Sigmoid colon (tissue), 4 donors: Measurements from ENCODE around the gene CA12.

Experiments used
- CTCF ChIP-seq, 4 experiments: fragments of 450-650 bp in 3 of 4; fragments of 200-600 bp in 1 of 4; IDR thresholded peaks; one replicate each; pipeline ENCODE4 v1.5.1; 2016 to 2019; ENCODE audit warnings: antibody characterized with exemption in 4 of 4, mild to moderate bottlenecking in 3 of 4, moderate library complexity in 2 of 4
- EP300 ChIP-seq, 4 donors: sonication (generic); formaldehyde crosslinking; IDR thresholded peaks; one replicate each; pipeline ENCODE4 v1.6.1; 2017; ENCODE audit warnings: antibody characterized with exemption in 4 of 4
- POLR2A ChIP-seq, 2 donors: fragments of 450-650 bp; IDR thresholded peaks; one replicate each; pipeline ENCODE4 v1.6.1; 2016; ENCODE audit warnings: antibody characterized with exemption in 2 of 2, mild to moderate bottlenecking in 2 of 2, moderate library complexity in 2 of 2

DNA sequence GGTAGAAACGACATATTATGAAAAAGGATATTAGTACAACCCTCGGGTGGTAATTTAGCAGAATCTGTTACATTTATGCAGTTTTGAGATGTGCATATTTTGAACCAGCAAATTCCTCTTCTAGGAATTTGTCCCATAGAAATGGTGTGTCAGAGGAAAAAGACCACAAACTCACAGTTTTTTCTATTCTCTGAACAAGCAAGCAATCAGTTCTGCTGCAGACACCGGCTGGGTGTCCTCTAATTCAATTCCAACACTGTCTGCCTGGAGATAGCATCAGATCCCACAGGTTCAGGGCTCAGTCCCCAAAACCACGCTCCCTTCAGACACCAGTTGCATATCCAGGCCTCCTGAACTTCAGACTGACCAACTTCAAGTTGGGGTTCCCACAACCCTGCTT, 67.8 kb downstream of the CA12 start:
- TF ChIP-seq POLR2A (IDR thresholded peaks at IDR 0.05) (no peak), CTCF (IDR thresholded peaks at IDR 0.05) (no peak), EP300 (IDR thresholded peaks at IDR 0.05) (no peak)
